Aorta (tissue), 5 donors: ENCODE measurements around the gene GRM5. TPM values are rescaled to one million over a fixed set of nuclear protein-coding genes. Genes with fewer than 3 reads are reported as not detected.

Experiments
- ATAC-seq: fragments of 200-7000 bp; cut with Tn5 transposase; one replicate; pipeline ENCODE4 v1.9.1; 2022; ENCODE audit warnings: moderate library complexity; ENCODE audit not compliant: low FRiP score
- DNase-seq, 2 donors: peaks; one replicate each; pipeline ENCODE4 v3.0.0-alpha.2; 2020
- H3K27ac ChIP-seq, 2 donors: one replicate each; pipeline ENCODE4 v1.5.1; 2013; ENCODE audit warnings: low read length in 2 of 2, mild to moderate bottlenecking in 2 of 2, moderate library complexity in 2 of 2, control low read depth in 1 of 2, inconsistent platforms in 1 of 2, low read depth in 1 of 2
- H3K27me3 ChIP-seq, 2 donors: one replicate each; pipeline ENCODE4 v1.6.1; 2013; ENCODE audit warnings: control low read depth in 1 of 2, low read length in 1 of 2, mild to moderate bottlenecking in 1 of 2, moderate library complexity in 1 of 2; ENCODE audit not compliant: insufficient read depth in 2 of 2, control insufficient read depth in 1 of 2
- H3K36me3 ChIP-seq, 2 donors: one replicate each; pipeline ENCODE4 v1.6.1; 2013; ENCODE audit warnings: control low read depth in 1 of 2, low read length in 1 of 2, mild to moderate bottlenecking in 1 of 2; ENCODE audit not compliant: insufficient read depth in 2 of 2, control insufficient read depth in 1 of 2
- H3K4me1 ChIP-seq, 2 donors: one replicate each; pipeline ENCODE4 v1.6.1; 2013; ENCODE audit warnings: low read length in 2 of 2, control low read depth in 1 of 2, mild to moderate bottlenecking in 1 of 2, moderate library complexity in 1 of 2; ENCODE audit not compliant: insufficient read depth in 2 of 2, control insufficient read depth in 1 of 2
- H3K4me3 ChIP-seq, 2 donors: one replicate each; pipeline ENCODE4 v1.5.1; 2013; ENCODE audit warnings: low read length in 2 of 2, control low read depth in 1 of 2, mild to moderate bottlenecking in 1 of 2
- H3K9me3 ChIP-seq: one replicate; pipeline ENCODE4 v1.6.1; 2013; ENCODE audit warnings: mild to moderate bottlenecking, low read length; ENCODE audit not compliant: control insufficient read depth
- WGBS, 2 donors: extraction: QIAGEN DNeasy Blood & Tissue Kit; methylation state at CpG; one replicate each; pipeline ENCODE4 v1.1.7; 2013; 5-methylcytosine and 5-hydroxymethylcytosine counted together
- intact Hi-C, 2 donors: fragments of 100-400 bp; cut with DNase I; formaldehyde crosslinking; loops; one replicate each; pipeline versions ENCODE4 v1.14.2 to v1.15.0; 2022
- polyA plus RNA-seq, 2 donors: library from polyadenylated mRNA; stranded (reverse); fragments of 200-250 nt; gene quantifications; one replicate each; pipeline ENCODE4 v1.2.3, GENCODE V29; 2013
- total RNA-seq, 2 donors: library from RNA; stranded (reverse); fragmentation: NEBNext Ultra II Directional; extraction: Animal tissue kit (Norgen Biotek cat#: 25700); gene quantifications; one replicate each; pipeline ENCODE4 v1.2.1, GENCODE V29; 2021
- donor health status: healthy with polysubstance abuse.
- donor health status: Bipolar disorder and iron deficiency.
- donor health status: DM: no; HTN: no; CAD: no.
- donor health status: DM: no; HTN: no; CAD: no.
- donor health status: DM: yes; HTN: yes; CAD: no.

The GRM5 gene
- total and polyA plus RNA-seq, 4 donors = 0.31 to 4.3 (median 3.4) TPM; not detected in 1

- WGBS, 2 donors = 59 to 64% methylated on average over 4 of the region's 4 CpGs
- intact Hi-C loops = no loop called here
- ATAC-seq (no peak), DNase-seq (no peak)
- H3K4me3 ChIP-seq = no peak overlapping the region
- no peaks in the 10 kb centered on the region for H3K27me3 ChIP-seq
- H3K36me3 ChIP-seq = no peaks in the 10 kb centered on the region
- H3K4me1 ChIP-seq = no peaks in the 10 kb centered on the region
- H3K27ac ChIP-seq = no peak overlapping the region
- H3K9me3 ChIP-seq = no peaks in the 10 kb centered on the region
Measured at GRCh38 chr11:88692306-88693086, 373.3 kb downstream of the GRM5 start.

- H3K36me3 ChIP-seq = no peaks in the 10 kb centered on the region
- intact Hi-C loops = no loop called here
- WGBS, 2 donors = 76% methylated on average over 6 of the region's 6 CpGs
Measured at GRCh38 chr11:88689548-88690240, 376.1 kb downstream of the GRM5 start.

GRCh38 chr11:88683024-88683423 is 382.8 kb downstream of the GRM5 start:
- Histone ChIP-seq H3K4me1 (no peaks in the 10 kb centered on the region), H3K27ac (no peak overlapping the region), H3K36me3 (no peaks in the 10 kb centered on the region), H3K27me3 (no peaks in the 10 kb centered on the region), H3K4me3 (no peak overlapping the region), H3K9me3 (no peaks in the 10 kb centered on the region)
- no peak for ATAC-seq
- DNase-seq = no peak
- intact Hi-C loops = no loop called here
- WGBS, 2 donors = 81 to 97% methylated on average over 1 of the region's 1 CpG

More at GRCh38 chr11:88689548-88690240, 376.1 kb downstream of the GRM5 start:
- Histone ChIP-seq H3K4me3 (no peak overlapping the region), H3K27ac (no peak overlapping the region), H3K27me3 (no peaks in the 10 kb centered on the region), H3K4me1 (no peaks in the 10 kb centered on the region), H3K9me3 (no peaks in the 10 kb centered on the region)
- DNase-seq (no peak), ATAC-seq (no peak)

DNA sequence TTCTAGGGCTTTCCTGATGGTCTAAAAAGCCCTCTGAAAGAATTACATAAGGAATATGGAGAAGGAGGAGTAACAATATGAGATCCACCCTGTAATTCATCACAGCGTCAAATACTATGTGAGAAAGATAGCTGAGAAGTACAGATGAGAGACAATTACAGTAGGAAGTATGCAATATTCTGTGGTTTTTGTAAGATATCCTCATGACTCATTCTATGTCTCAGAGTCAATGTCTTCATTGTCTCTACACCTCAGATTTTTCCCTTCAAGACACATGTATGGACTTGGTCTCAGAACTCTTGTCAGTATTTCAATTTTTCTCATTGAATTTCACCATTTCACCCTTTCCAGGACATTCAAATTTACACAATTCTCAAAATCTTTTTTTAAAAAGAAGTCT is 385.0 kb downstream of the GRM5 start:
- Histone ChIP-seq H3K4me3 (no peak overlapping the region), H3K27me3 (no peaks in the 10 kb centered on the region), H3K27ac (no peak overlapping the region), H3K9me3 (no peaks in the 10 kb centered on the region), H3K36me3 (no peaks in the 10 kb centered on the region), H3K4me1 (no peaks in the 10 kb centered on the region)
- DNase-seq = no peak
- intact Hi-C loops = no loop called here
- 96 to 100% methylated on average over 1 of the region's 1 CpG for WGBS, 2 donors
- no peak for ATAC-seq

DNA sequence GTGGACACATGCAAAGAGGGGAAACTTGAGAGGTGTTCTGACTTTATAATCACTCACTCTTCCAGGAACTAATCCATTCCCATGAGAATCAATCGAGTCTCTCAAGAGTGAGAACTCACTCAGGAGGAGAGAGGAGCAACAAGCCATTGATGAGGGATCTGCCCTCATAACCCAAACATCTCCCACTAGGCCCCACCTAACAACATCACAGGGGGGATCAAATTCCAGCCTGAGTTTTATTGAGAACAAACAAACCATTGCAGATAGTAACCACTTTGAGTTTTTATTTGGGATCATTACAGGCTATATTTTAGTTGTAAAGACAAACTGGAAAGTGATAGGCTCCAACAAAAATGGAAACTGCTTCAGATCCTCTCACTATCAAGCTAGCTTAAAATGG is 399.4 kb downstream of the GRM5 start:
- Histone ChIP-seq H3K27ac (no peak overlapping the region), H3K4me1 (no peaks in the 10 kb centered on the region), H3K27me3 (no peaks in the 10 kb centered on the region), H3K4me3 (no peak overlapping the region), H3K36me3 (no peaks in the 10 kb centered on the region), H3K9me3 (no peaks in the 10 kb centered on the region)
- ATAC-seq (no peak), DNase-seq (no peak)
- intact Hi-C loops = no loop called here
- WGBS, 2 donors = 45 to 63% methylated on average over 1 of the region's 1 CpG

DNA sequence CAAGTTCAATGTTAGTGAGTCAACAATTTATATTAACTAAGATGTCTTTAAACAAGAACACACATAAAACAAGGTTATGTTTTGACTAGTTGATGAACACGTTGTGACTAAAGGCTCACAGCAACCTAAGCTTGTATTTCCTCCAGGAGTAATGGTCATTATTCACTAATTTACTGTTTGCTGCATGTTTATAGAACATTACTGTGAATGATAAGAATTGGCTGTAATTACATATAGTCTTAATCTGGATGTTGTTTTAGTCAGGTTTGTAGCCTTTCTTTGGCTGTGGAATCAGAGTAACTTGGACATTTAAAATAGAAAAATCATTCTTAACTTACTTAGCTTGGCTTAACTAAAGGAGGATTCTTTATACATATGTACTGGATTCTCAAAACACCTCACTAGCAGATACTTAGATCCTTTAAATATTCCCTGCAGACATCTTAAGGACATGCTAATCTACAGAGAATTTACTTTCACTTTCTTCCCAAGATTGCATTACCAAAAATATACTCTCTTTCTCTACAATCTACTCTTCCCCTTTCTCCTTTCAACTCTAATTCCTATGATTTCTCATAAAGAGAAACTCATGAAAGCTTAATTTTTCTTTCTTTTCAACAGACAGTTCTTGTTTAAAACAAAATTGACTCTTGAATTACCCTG is 408.6 kb downstream of the GRM5 start:
- WGBS, 2 donors = 24 to 27% methylated on average over 1 of the region's 1 CpG
- Histone ChIP-seq H3K36me3 (no peaks in the 10 kb centered on the region), H3K27me3 (no peaks in the 10 kb centered on the region)

GRCh38 chr11:88656283-88656682 is 409.5 kb downstream of the GRM5 start:
- no peak overlapping the region for H3K4me3 ChIP-seq
- H3K27ac ChIP-seq = no peak overlapping the region
- no peaks in the 10 kb centered on the region for H3K9me3 ChIP-seq
- intact Hi-C loops = no loop called here
- no peaks in the 10 kb centered on the region for H3K27me3 ChIP-seq
- no peaks in the 10 kb centered on the region for H3K36me3 ChIP-seq
- no peaks in the 10 kb centered on the region for H3K4me1 ChIP-seq
- 82 to 87% methylated on average over 3 of the region's 3 CpGs for WGBS, 2 donors
- DNase-seq (no peak), ATAC-seq (no peak)

More for the DNA sequence above, 408.6 kb downstream of the GRM5 start:
- intact Hi-C loops = no loop called here
- ATAC-seq (no peak), DNase-seq (no peak)
- no peaks in the 10 kb centered on the region for H3K9me3 ChIP-seq
- H3K27ac ChIP-seq = no peak overlapping the region
- H3K4me3 ChIP-seq = no peak overlapping the region
- no peaks in the 10 kb centered on the region for H3K4me1 ChIP-seq

GRCh38 chr11:88655656-88656055 is 410.1 kb downstream of the GRM5 start:
- Histone ChIP-seq H3K4me1 (no peaks in the 10 kb centered on the region), H3K36me3 (no peaks in the 10 kb centered on the region), H3K9me3 (no peaks in the 10 kb centered on the region), H3K27ac (no peak overlapping the region), H3K27me3 (no peaks in the 10 kb centered on the region), H3K4me3 (no peak overlapping the region)
- DNase-seq (no peak), ATAC-seq (no peak)
- intact Hi-C loops = no loop called here
